OCI-LY7 (cell line): ENCODE data around the gene AMPD1. TPM values are rescaled to one million over a fixed set of nuclear protein-coding genes. Genes with fewer than 3 reads are reported as not detected.

Source experiments
- BruUV-seq: library from RNA; stranded (reverse); fragments of 400-500 nt; replicated peaks from 2 replicates; lab custom pipeline; 2021; lab: Mats Ljungman, UMichigan
- CTCF ChIA-PET: fragments of 300-600 bp; sonication (Branson Sonifier 250); formaldehyde crosslinking; loops from one replicate; lab custom pipeline; 2022; ENCODE audit warnings: antibody characterized with exemption; ENCODE audit not compliant: unreplicated experiment; lab: Charles Lee
- POLR2A ChIA-PET: fragments of 300-600 bp; sonication (Branson Sonifier 250); formaldehyde crosslinking; loops from one replicate; lab custom pipeline; 2022; ENCODE audit warnings: antibody characterized with exemption; lab: Charles Lee
- DNase-seq: peaks from one replicate; pipeline ENCODE4 v3.0.0-alpha.2; 2015; ENCODE audit warnings: low spot score
- H2AFZ ChIP-seq: fragments of 200-600 bp; sonication (generic), shearing (Covaris generic); 2 replicates; pipeline ENCODE4 v1.6.1; 2014; ENCODE audit warnings: mild to moderate bottlenecking, antibody characterized with exemption, low read length, moderate library complexity
- H3K27ac ChIP-seq: fragments of 200-600 bp; sonication (generic); 2 replicates; pipeline ENCODE4 v1.5.1; 2014; ENCODE audit warnings: mixed run types, low read depth, mild to moderate bottlenecking, moderate library complexity, low read length, inconsistent platforms; ENCODE audit not compliant: poor library complexity, severe bottlenecking
- H3K36me3 ChIP-seq: fragments of 200-600 bp; sonication (generic); 2 replicates; pipeline ENCODE4 v1.6.1; 2014; ENCODE audit warnings: mild to moderate bottlenecking, antibody characterized with exemption, low read length, moderate library complexity, mixed read lengths; ENCODE audit not compliant: insufficient read depth
- H3K4me1 ChIP-seq: fragments of 200-600 bp; sonication (generic); 2 replicates; pipeline ENCODE4 v1.5.1; 2014; ENCODE audit warnings: mild to moderate bottlenecking, low read length; ENCODE audit not compliant: insufficient read depth, poor library complexity, severe bottlenecking
- H3K4me2 ChIP-seq: fragments of 200-600 bp; sonication (generic); 2 replicates; pipeline ENCODE4 v1.6.1; 2014; ENCODE audit warnings: mild to moderate bottlenecking, low read length
- H3K4me3 ChIP-seq: fragments of 200-600 bp; sonication (generic); 2 replicates; pipeline ENCODE4 v1.5.1; 2014; ENCODE audit warnings: mild to moderate bottlenecking, low read depth, low read length; ENCODE audit not compliant: poor library complexity, severe bottlenecking
- H3K79me2 ChIP-seq: fragments of 200-600 bp; sonication (generic); 2 replicates; pipeline ENCODE4 v1.6.1; 2016; ENCODE audit warnings: low read depth, mild to moderate bottlenecking, low read length, moderate library complexity, mixed read lengths; ENCODE audit not compliant: insufficient read depth
- H3K9me2 ChIP-seq: fragments of 200-600 bp; sonication (generic); 2 replicates; pipeline ENCODE4 v1.6.1; 2016; ENCODE audit warnings: mild to moderate bottlenecking, low read length, mixed read lengths; ENCODE audit not compliant: insufficient read depth
- H3K9me3 ChIP-seq: fragments of 200-600 bp; sonication (generic); 2 replicates; pipeline ENCODE4 v1.6.1; 2014; ENCODE audit warnings: mild to moderate bottlenecking, mixed run types, low read length, mixed read lengths
- H4K20me1 ChIP-seq: fragments of 200-600 bp; sonication (generic); 2 replicates; pipeline ENCODE4 v1.6.1; 2014; ENCODE audit warnings: mild to moderate bottlenecking, antibody characterized with exemption, low read length, moderate library complexity, mixed read lengths; ENCODE audit not compliant: insufficient read depth
- EZH2phosphoT487 ChIP-seq: fragments of 200-600 bp; sonication (generic); IDR thresholded peaks from 2 replicates; pipeline ENCODE4 v1.6.1; 2018; ENCODE audit warnings: low read depth, borderline replicate concordance, mild to moderate bottlenecking, mixed run types, antibody characterized with exemption, low read length, moderate library complexity, mixed read lengths
- intact Hi-C: fragments of 100-400 bp; cut with micrococcal nuclease; formaldehyde crosslinking; loops from one replicate; pipeline ENCODE4 v1.10.0; 2022; ENCODE audit not compliant: unreplicated experiment
- total RNA-seq, 2 experiments: library from RNA; depleted of rRNA in 1 of 2; stranded (reverse); fragments of >200 nt in 1 of 2; shearing (Covaris generic) in 1 of 2; gene quantifications; 2 replicates each; pipeline ENCODE4 v1.2.3, GENCODE V29; 2014 to 2022
- TF ChIP-seq, protein P1 (sequence below): fragments of 200-600 bp; sonication (generic); conservative IDR thresholded peaks from 2 replicates; pipeline ENCODE4 v1.5.1; 2014; ENCODE audit warnings: mild to moderate bottlenecking, antibody characterized with exemption, low read length, moderate library complexity, mixed read lengths

Gene AMPD1
- total RNA-seq, 2 experiments from 2014 or later: not detected

DNA sequence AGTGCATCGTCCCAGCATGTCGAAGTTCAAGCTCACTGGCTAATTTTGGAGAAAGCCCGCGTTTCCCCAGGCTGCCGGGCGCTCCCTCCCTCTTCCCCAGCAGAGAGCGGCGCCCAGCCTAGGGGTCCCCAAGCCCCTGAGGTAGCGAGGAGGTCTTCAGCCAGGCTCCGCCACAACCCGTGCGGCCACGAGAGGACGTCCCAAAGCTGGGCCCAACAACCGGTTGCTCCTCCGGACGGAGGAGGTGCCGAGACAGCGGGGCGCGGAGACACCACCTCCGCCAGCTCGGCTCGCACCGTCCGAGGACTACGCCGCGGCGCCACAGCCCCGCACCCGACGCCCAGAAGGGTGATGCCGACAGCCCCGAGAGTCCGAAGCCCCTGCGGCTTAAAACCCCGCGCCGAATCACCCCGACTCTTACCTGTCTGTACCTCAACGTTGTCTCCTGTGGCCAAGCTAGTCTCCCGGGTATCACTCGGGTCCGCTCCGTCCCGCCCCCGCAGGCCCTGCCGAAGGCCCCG lies 25.7 kb downstream of the AMPD1 start, which contains the start of gene DENND2C:
Gene DENND2C (minus strand): TSS at position 488 of the 521 bp plus-strand sequence. CDS start 44,065 bp downstream, outside the sequence.
- Histone ChIP-seq H3K4me1 (peaks cover 4% of the 10 kb centered on the region), H3K4me3 (peak within 1 kb of the TSS; percentile 72), H4K20me1 (no peaks in the 10 kb centered on the region), H3K9me3 (no peaks in the 10 kb centered on the region), H3K4me2 (peak within 1 kb of the TSS; percentile 85), H3K9me2 (no peaks in the 10 kb centered on the region), H3K36me3 (no peaks in the 10 kb centered on the region), H2AFZ (peak within 1 kb of the TSS; percentile 98), H3K27ac (no peak within 1 kb of the TSS), H3K79me2 (no peaks in the 10 kb centered on the region)
- no TSS peak for BruUV-seq
- intact Hi-C loops: loop anchor here (2.0 to 10.0 kb wide), 2 partner anchors 95 to 323 kb away; no protein-coding TSS in a partner anchor
- CTCF ChIA-PET: no interaction called here
- POLR2A ChIA-PET: interaction anchor here (0.7 to 1.4 kb wide), 4 partner anchors 26 to 307 kb away, joined by 3 read pairs; partner anchors contain the start of gene BCAS2
- peak; percentile 61 for DNase-seq
- TF ChIP-seq, protein P1, sequence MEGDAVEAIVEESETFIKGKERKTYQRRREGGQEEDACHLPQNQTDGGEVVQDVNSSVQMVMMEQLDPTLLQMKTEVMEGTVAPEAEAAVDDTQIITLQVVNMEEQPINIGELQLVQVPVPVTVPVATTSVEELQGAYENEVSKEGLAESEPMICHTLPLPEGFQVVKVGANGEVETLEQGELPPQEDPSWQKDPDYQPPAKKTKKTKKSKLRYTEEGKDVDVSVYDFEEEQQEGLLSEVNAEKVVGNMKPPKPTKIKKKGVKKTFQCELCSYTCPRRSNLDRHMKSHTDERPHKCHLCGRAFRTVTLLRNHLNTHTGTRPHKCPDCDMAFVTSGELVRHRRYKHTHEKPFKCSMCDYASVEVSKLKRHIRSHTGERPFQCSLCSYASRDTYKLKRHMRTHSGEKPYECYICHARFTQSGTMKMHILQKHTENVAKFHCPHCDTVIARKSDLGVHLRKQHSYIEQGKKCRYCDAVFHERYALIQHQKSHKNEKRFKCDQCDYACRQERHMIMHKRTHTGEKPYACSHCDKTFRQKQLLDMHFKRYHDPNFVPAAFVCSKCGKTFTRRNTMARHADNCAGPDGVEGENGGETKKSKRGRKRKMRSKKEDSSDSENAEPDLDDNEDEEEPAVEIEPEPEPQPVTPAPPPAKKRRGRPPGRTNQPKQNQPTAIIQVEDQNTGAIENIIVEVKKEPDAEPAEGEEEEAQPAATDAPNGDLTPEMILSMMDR: 0 out of 2 replicates have a peak, but pooled peaks have one; percentile 40
- TF ChIP-seq EZH2phosphoT487: no peak

DNA sequence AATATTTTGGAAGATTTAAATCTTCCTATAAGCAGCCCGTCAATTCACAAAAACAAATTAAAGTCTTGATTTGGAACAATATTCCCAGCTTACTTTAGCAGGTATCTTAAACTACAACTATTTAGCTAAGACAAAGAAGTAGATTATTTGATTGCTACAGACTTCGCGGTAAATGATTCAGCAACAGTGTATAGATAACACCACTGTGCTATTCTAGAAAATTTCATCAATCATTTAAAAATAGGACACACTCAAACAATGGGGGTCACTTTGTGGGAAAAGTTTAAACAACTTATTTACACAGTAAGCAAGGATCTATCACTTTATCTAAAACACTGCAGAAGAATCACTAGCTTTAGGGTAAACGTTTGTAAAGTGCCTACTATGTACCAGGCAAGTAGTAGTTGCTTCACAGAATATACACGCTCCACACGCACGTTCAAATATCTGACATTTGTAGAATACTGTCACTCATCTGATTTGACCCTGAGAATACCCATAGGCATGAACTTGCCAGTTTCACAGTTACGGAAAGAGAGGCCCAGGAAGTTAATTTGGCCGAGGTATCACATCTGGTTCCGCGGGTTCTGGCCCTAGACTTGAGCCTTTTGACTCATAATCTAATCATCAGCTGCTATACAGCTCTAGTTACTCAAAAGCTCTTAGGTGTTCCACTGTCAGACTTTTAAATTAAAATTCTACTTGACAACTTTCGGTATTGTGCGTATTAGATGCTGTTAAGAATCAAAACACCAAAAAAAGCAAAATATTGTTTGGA lies 26.4 kb downstream of the AMPD1 start:
- H2AFZ ChIP-seq: peak overlapping the region; percentile 98; the same call in 1 of the 2 replicates
- no peaks in the 10 kb centered on the region for H3K9me2 ChIP-seq
- POLR2A ChIA-PET: interaction anchor here (0.7 to 1.4 kb wide), 3 partner anchors 27 to 307 kb away, joined by 3 read pairs; no protein-coding TSS in a partner anchor
- H4K20me1 ChIP-seq: no peaks in the 10 kb centered on the region
- no peak overlapping the region for H3K27ac ChIP-seq
- TF ChIP-seq, protein P1: no peak
- TF ChIP-seq EZH2phosphoT487: no peak
- H3K9me3 ChIP-seq: no peaks in the 10 kb centered on the region
- BruUV-seq: TSS peak; percentile 57
- no peaks in the 10 kb centered on the region for H3K36me3 ChIP-seq
- peak; percentile 13 for DNase-seq
- peak overlapping the region; percentile 72 for H3K4me3 ChIP-seq
- H3K4me1 ChIP-seq: peaks cover 4% of the 10 kb centered on the region
- no peaks in the 10 kb centered on the region for H3K79me2 ChIP-seq
- H3K4me2 ChIP-seq: peak overlapping the region; percentile 85
- CTCF ChIA-PET: no interaction called here
- intact Hi-C loops: no loop called here
